Body of pancreas (tissue), 4 donors: ENCODE results near the gene KRT82.

Experiments used
- POLR2A ChIP-seq, 3 donors: fragments of 450-650 bp; IDR thresholded peaks; one replicate each; pipeline ENCODE4 v1.6.1; 2016; ENCODE audit warnings: antibody characterized with exemption in 3 of 3, mild to moderate bottlenecking in 2 of 3
- TF ChIP-seq, protein P1 (sequence below), 7 experiments: fragments of 450-650 bp in 4 of 7; fragments of 200-600 bp in 3 of 7; sonication (generic) in 3 of 7; IDR thresholded peaks; one replicate each; pipeline ENCODE4 v1.5.1; 2016 to 2019; ENCODE audit warnings: antibody characterized with exemption in 7 of 7

- TF ChIP-seq, protein P1, sequence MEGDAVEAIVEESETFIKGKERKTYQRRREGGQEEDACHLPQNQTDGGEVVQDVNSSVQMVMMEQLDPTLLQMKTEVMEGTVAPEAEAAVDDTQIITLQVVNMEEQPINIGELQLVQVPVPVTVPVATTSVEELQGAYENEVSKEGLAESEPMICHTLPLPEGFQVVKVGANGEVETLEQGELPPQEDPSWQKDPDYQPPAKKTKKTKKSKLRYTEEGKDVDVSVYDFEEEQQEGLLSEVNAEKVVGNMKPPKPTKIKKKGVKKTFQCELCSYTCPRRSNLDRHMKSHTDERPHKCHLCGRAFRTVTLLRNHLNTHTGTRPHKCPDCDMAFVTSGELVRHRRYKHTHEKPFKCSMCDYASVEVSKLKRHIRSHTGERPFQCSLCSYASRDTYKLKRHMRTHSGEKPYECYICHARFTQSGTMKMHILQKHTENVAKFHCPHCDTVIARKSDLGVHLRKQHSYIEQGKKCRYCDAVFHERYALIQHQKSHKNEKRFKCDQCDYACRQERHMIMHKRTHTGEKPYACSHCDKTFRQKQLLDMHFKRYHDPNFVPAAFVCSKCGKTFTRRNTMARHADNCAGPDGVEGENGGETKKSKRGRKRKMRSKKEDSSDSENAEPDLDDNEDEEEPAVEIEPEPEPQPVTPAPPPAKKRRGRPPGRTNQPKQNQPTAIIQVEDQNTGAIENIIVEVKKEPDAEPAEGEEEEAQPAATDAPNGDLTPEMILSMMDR (IDR thresholded peaks at IDR 0.05) = no peak
- TF ChIP-seq POLR2A (IDR thresholded peaks at IDR 0.05) = no peak
Measured at GRCh38 chr12:52369809-52370208, 36.3 kb downstream of the KRT82 start.
